ENCODE data around the gene MAP7.
"Not testable (repeated sequence)": the region's sequence is repeated elsewhere in the genome, so short reads cannot be mapped to it uniquely, and the experiment has no call there.

MAP7 gene

GRCh38 chr6:136501096-136501495 is 49.1 kb downstream of the MAP7 start:
- no peak for DNase-seq

- no peak for DNase-seq
Measured at GRCh38 chr6:136500414-136500813, 49.8 kb downstream of the MAP7 start.

- DNase-seq, result no peak
Measured at GRCh38 chr6:136499370-136499769, 50.9 kb downstream of the MAP7 start.

- DNase-seq, result not testable (repeated sequence)
Measured at GRCh38 chr6:136496449-136496848, 53.8 kb downstream of the MAP7 start.

GRCh38 chr6:136494710-136495109 is 55.5 kb downstream of the MAP7 start:
- no peak for DNase-seq

- no peak for DNase-seq
Measured at GRCh38 chr6:136494059-136494458, 56.2 kb downstream of the MAP7 start.

- DNase-seq, result no peak
Measured at GRCh38 chr6:136492409-136492808, 57.8 kb downstream of the MAP7 start.

GRCh38 chr6:136491754-136492153 is 58.5 kb downstream of the MAP7 start:
- DNase-seq, result no peak

- DNase-seq, result no peak
Measured at GRCh38 chr6:136491251-136491650, 59.0 kb downstream of the MAP7 start.

- DNase-seq, result not testable (repeated sequence)
Measured at GRCh38 chr6:136489689-136490033, 60.6 kb downstream of the MAP7 start.

GRCh38 chr6:136487759-136488425 is 62.3 kb downstream of the MAP7 start:
- DNase-seq, result no peak

GRCh38 chr6:136486357-136486756 is 63.9 kb downstream of the MAP7 start:
- no peak for DNase-seq

GRCh38 chr6:136483906-136484305 is 66.3 kb downstream of the MAP7 start:
- DNase-seq, result no peak

- DNase-seq, result not testable (repeated sequence)
Measured at GRCh38 chr6:136483005-136483404, 67.2 kb downstream of the MAP7 start.

- no peak for DNase-seq
Measured at GRCh38 chr6:136477548-136477947, 72.7 kb downstream of the MAP7 start.

GRCh38 chr6:136475686-136476085 is 74.5 kb downstream of the MAP7 start:
- no peak for DNase-seq

GRCh38 chr6:136474241-136474640 is 76.0 kb downstream of the MAP7 start:
- DNase-seq, result no peak

- no peak for DNase-seq
Measured at GRCh38 chr6:136471922-136472321, 78.3 kb downstream of the MAP7 start.

GRCh38 chr6:136471372-136471771 is 78.8 kb downstream of the MAP7 start:
- DNase-seq, result no peak

- DNase-seq, result no peak
Measured at GRCh38 chr6:136470044-136470443, 80.2 kb downstream of the MAP7 start.

GRCh38 chr6:136469154-136469553 is 81.1 kb downstream of the MAP7 start:
- DNase-seq, result no peak

- no peak for DNase-seq
Measured at GRCh38 chr6:136468711-136469110, 81.5 kb downstream of the MAP7 start.

GRCh38 chr6:136467186-136467585 is 83.0 kb downstream of the MAP7 start:
- no peak for DNase-seq

- DNase-seq, result no peak
Measured at GRCh38 chr6:136466777-136467176, 83.4 kb downstream of the MAP7 start.

GRCh38 chr6:136465766-136466303 is 84.4 kb downstream of the MAP7 start:
- no peak for DNase-seq
